Aorta (tissue), 5 donors: Measurements from ENCODE around the gene THBD. TPM values are rescaled to one million over a fixed set of nuclear protein-coding genes. Genes with fewer than 3 reads are reported as not detected.

ENCODE experiments used
- ATAC-seq: fragments of 200-7000 bp; cut with Tn5 transposase; one replicate; pipeline ENCODE4 v1.9.1; 2022; ENCODE audit warnings: moderate library complexity; ENCODE audit not compliant: low FRiP score
- DNase-seq, 2 donors: peaks; one replicate each; pipeline ENCODE4 v3.0.0-alpha.2; 2020
- H3K27ac ChIP-seq, 2 donors: one replicate each; pipeline ENCODE4 v1.5.1; 2013; ENCODE audit warnings: low read length in 2 of 2, mild to moderate bottlenecking in 2 of 2, moderate library complexity in 2 of 2, control low read depth in 1 of 2, inconsistent platforms in 1 of 2, low read depth in 1 of 2
- H3K27me3 ChIP-seq, 2 donors: one replicate each; pipeline ENCODE4 v1.6.1; 2013; ENCODE audit warnings: control low read depth in 1 of 2, low read length in 1 of 2, mild to moderate bottlenecking in 1 of 2, moderate library complexity in 1 of 2; ENCODE audit not compliant: insufficient read depth in 2 of 2, control insufficient read depth in 1 of 2
- H3K36me3 ChIP-seq, 2 donors: one replicate each; pipeline ENCODE4 v1.6.1; 2013; ENCODE audit warnings: control low read depth in 1 of 2, low read length in 1 of 2, mild to moderate bottlenecking in 1 of 2; ENCODE audit not compliant: insufficient read depth in 2 of 2, control insufficient read depth in 1 of 2
- H3K4me1 ChIP-seq, 2 donors: one replicate each; pipeline ENCODE4 v1.6.1; 2013; ENCODE audit warnings: low read length in 2 of 2, control low read depth in 1 of 2, mild to moderate bottlenecking in 1 of 2, moderate library complexity in 1 of 2; ENCODE audit not compliant: insufficient read depth in 2 of 2, control insufficient read depth in 1 of 2
- H3K4me3 ChIP-seq, 2 donors: one replicate each; pipeline ENCODE4 v1.5.1; 2013; ENCODE audit warnings: low read length in 2 of 2, control low read depth in 1 of 2, mild to moderate bottlenecking in 1 of 2
- H3K9me3 ChIP-seq: one replicate; pipeline ENCODE4 v1.6.1; 2013; ENCODE audit warnings: mild to moderate bottlenecking, low read length; ENCODE audit not compliant: control insufficient read depth
- WGBS, 2 donors: extraction: QIAGEN DNeasy Blood & Tissue Kit; methylation state at CpG; one replicate each; pipeline ENCODE4 v1.1.7; 2013; 5-methylcytosine and 5-hydroxymethylcytosine counted together
- intact Hi-C, 2 donors: fragments of 100-400 bp; cut with DNase I; formaldehyde crosslinking; loops; one replicate each; pipeline versions ENCODE4 v1.14.2 to v1.15.0; 2022
- polyA plus RNA-seq, 2 donors: library from polyadenylated mRNA; stranded (reverse); fragments of 200-250 nt; gene quantifications; one replicate each; pipeline ENCODE4 v1.2.3, GENCODE V29; 2013
- total RNA-seq, 2 donors: library from RNA; stranded (reverse); fragmentation: NEBNext Ultra II Directional; extraction: Animal tissue kit (Norgen Biotek cat#: 25700); gene quantifications; one replicate each; pipeline ENCODE4 v1.2.1, GENCODE V29; 2021
- donor health status: healthy with polysubstance abuse.
- donor health status: Bipolar disorder and iron deficiency.
- donor health status: DM: no; HTN: no; CAD: no.
- donor health status: DM: no; HTN: no; CAD: no.
- donor health status: DM: yes; HTN: yes; CAD: no.

Gene THBD
- total and polyA plus RNA-seq, 4 donors = 8.5 to 79.8 (median 53.7) TPM

GRCh38 chr20:23079926-23080325 is 30.5 kb upstream of the THBD start:
- no peaks in the 10 kb centered on the region for H3K4me1 ChIP-seq
- no peaks in the 10 kb centered on the region for H3K9me3 ChIP-seq
- ATAC-seq (no peak), DNase-seq (no peak)
- intact Hi-C loops = no loop called here
- 22 to 39% methylated on average over 2 of the region's 2 CpGs for WGBS, 2 donors
- no peak overlapping the region for H3K27ac ChIP-seq
- no peaks in the 10 kb centered on the region for H3K27me3 ChIP-seq
- H3K4me3 ChIP-seq = no peak overlapping the region
- H3K36me3 ChIP-seq = no peaks in the 10 kb centered on the region

DNA sequence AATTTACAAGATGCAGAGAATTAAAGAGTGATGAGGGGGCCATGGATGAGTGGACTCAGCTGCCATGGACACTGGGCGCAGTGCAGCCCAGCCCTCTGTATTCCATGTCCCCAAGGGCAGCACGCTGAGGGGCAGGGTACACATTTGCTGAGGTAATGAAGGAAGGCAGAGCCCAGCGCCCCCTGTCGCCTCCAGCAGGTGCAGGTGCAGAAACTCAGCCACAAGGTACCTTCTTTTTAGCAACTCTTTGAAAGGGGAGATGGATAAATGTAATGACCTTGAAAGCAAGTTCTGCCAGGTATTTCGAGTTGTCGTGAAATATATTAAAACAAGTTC is 29.5 kb upstream of the THBD start:
- H3K36me3 ChIP-seq = no peaks in the 10 kb centered on the region
- no peaks in the 10 kb centered on the region for H3K9me3 ChIP-seq
- no peaks in the 10 kb centered on the region for H3K27me3 ChIP-seq
- intact Hi-C loops = no loop called here
- ATAC-seq = no peak
- 88 to 91% methylated on average over 6 of the region's 6 CpGs for WGBS, 2 donors
- no peaks in the 10 kb centered on the region for H3K4me1 ChIP-seq
- H3K4me3 ChIP-seq = no peak overlapping the region
- no peak overlapping the region for H3K27ac ChIP-seq
- no peak for DNase-seq

GRCh38 chr20:23078351-23079015 is 29.0 kb upstream of the THBD start:
- WGBS, 2 donors = 83 to 86% methylated on average over 5 of the region's 5 CpGs
- intact Hi-C loops = no loop called here
- ATAC-seq (no peak), DNase-seq (no peak)
- Histone ChIP-seq H3K36me3 (no peaks in the 10 kb centered on the region), H3K27ac (no peak overlapping the region), H3K9me3 (no peaks in the 10 kb centered on the region), H3K27me3 (no peaks in the 10 kb centered on the region), H3K4me1 (no peaks in the 10 kb centered on the region), H3K4me3 (no peak overlapping the region)

DNA sequence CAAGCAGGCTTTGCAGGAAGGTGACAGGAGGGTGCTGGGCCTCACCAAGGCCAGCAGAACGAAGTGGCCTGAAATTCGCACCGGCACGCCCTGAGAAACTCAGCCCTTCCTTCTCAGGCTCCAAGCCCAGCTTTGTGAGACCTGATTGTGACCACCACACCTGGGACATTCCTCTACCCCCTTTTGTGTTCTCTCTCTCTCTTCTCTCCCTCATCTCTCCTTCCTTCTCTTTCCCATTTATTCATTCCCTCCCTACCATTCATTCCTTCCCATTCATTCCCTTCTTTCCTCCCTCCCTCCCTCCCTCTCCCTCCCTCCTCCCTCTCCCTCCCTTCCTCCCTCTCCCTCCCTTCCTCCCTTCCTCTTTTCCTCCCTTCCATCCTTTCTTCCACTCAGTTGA is 27.8 kb upstream of the THBD start:
- H3K27me3 ChIP-seq = no peaks in the 10 kb centered on the region
- H3K4me3 ChIP-seq = no peak overlapping the region
- H3K9me3 ChIP-seq = no peaks in the 10 kb centered on the region
- ATAC-seq (no peak), DNase-seq (no peak)
- H3K4me1 ChIP-seq = no peaks in the 10 kb centered on the region
- no peak overlapping the region for H3K27ac ChIP-seq
- WGBS, 2 donors = 93 to 97% methylated on average over 3 to 4 of the region's 4 CpGs
- H3K36me3 ChIP-seq = no peaks in the 10 kb centered on the region
- intact Hi-C loops = no loop called here

GRCh38 chr20:23074052-23074451 is 24.6 kb upstream of the THBD start:
- no peak for ATAC-seq
- Histone ChIP-seq H3K4me3 (no peak overlapping the region), H3K27me3 (no peaks in the 10 kb centered on the region), H3K36me3 (no peaks in the 10 kb centered on the region), H3K27ac (no peak overlapping the region), H3K9me3 (no peaks in the 10 kb centered on the region), H3K4me1 (no peaks in the 10 kb centered on the region)
- DNase-seq = no peak
- intact Hi-C loops = no loop called here
- WGBS, 2 donors = 94 to 96% methylated on average over 3 of the region's 3 CpGs

- no peak overlapping the region for H3K27ac ChIP-seq
- H3K27me3 ChIP-seq = no peaks in the 10 kb centered on the region
- WGBS, 2 donors = 39 to 51% methylated on average over 11 of the region's 11 CpGs
- no peak for ATAC-seq
- H3K36me3 ChIP-seq = no peaks in the 10 kb centered on the region
- no peak for DNase-seq
- no peaks in the 10 kb centered on the region for H3K9me3 ChIP-seq
- intact Hi-C loops = no loop called here
- H3K4me1 ChIP-seq = no peaks in the 10 kb centered on the region
- no peak overlapping the region for H3K4me3 ChIP-seq
Measured at GRCh38 chr20:23072892-23073586, 23.6 kb upstream of the THBD start.

DNA sequence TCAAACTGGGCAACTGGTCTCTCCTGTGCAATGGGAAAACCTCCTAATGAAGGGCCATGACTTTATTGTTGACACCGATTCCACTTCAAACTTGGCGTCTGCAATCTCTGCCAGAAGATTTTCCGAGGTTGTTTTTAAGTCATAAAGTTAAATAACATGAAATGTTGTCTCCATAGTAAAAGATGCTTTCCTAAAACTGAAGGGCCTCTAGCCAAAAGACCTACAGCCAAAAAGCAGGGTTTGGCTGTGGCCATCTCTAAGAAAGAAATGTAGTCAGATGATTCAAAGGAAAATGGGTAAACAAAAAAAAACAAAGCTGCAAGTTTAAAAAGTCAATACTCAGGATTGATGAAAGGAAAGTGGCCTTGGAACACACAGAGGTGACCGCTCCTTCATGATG is 22.5 kb upstream of the THBD start:
- ATAC-seq = no peak
- no peak for DNase-seq
- WGBS, 2 donors = 82 to 90% methylated on average over 4 of the region's 4 CpGs
- intact Hi-C loops = no loop called here
- Histone ChIP-seq H3K4me3 (no peak overlapping the region), H3K9me3 (no peaks in the 10 kb centered on the region), H3K27me3 (no peaks in the 10 kb centered on the region), H3K36me3 (no peaks in the 10 kb centered on the region), H3K27ac (no peak overlapping the region), H3K4me1 (no peaks in the 10 kb centered on the region)

DNA sequence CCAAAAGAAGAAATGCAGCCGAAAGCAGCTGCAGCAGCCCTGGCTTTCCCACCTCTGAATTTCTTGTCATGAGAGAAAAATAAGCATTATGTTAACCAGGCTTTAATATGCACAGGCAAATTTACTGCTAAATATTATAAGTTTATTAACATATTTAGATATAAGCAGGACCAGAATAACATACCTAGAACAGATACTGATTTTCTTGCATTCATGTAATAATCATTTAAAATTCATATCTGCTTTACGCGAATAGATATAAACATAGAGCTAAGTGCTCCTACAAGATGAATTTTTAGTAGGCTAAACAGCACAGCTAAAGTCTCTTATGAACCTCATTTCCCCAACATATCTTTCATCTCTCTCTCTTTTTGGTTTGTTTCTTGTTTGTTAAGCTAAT is 21.9 kb upstream of the THBD start:
- Histone ChIP-seq H3K4me1 (no peaks in the 10 kb centered on the region), H3K36me3 (no peaks in the 10 kb centered on the region), H3K9me3 (no peaks in the 10 kb centered on the region), H3K4me3 (no peak overlapping the region), H3K27ac (no peak overlapping the region), H3K27me3 (no peaks in the 10 kb centered on the region)
- DNase-seq (no peak), ATAC-seq (no peak)
- WGBS, 2 donors = 65 to 81% methylated on average over 3 of the region's 3 CpGs
- intact Hi-C loops = no loop called here

DNA sequence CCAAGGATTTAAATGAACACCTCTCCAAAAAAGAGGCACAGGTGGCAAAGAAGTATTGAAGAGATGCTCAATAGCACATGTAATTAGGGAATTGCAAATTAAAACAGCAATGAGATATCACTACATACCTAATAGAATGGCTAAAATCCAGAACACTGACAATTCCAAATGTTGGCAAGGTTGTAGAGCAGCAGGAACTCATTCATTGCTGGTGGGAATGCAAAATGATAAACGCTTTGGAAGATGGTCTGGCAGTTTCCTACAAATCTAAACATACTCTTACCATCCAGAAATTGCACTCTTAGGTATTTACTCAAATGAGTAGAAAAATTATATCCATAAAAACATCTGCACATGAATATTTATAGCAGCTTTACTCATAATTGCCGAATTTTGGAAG is 19.6 kb upstream of the THBD start:
- H3K4me1 ChIP-seq = no peaks in the 10 kb centered on the region
- H3K36me3 ChIP-seq = no peaks in the 10 kb centered on the region
- ATAC-seq (no peak), DNase-seq (no peak)
- WGBS, 2 donors = 88 to 91% methylated on average over 2 of the region's 2 CpGs
- no peak overlapping the region for H3K27ac ChIP-seq
- H3K27me3 ChIP-seq = no peaks in the 10 kb centered on the region
- H3K4me3 ChIP-seq = no peak overlapping the region
- H3K9me3 ChIP-seq = no peaks in the 10 kb centered on the region
- intact Hi-C loops = no loop called here
